Liver (tissue), 9 donors: ENCODE measurements around the gene STAG3. TPM values are rescaled to one million over a fixed set of nuclear protein-coding genes. Genes with fewer than 3 reads are reported as not detected.
"Not testable (repeated sequence)": the region's sequence is repeated elsewhere in the genome, so short reads cannot be mapped to it uniquely, and the experiment has no call there.

Experiments
- DNase-seq: peaks from one replicate; pipeline ENCODE4 v3.0.0-alpha.2; 2017; ENCODE audit warnings: low spot score
- H3K27ac ChIP-seq, 2 donors: one replicate each; pipeline ENCODE4 v1.7.0; 2013; ENCODE audit warnings: inconsistent platforms in 2 of 2, low read length in 2 of 2, control low read depth in 1 of 2, low read depth in 1 of 2, mild to moderate bottlenecking in 1 of 2
- H3K27me3 ChIP-seq, 4 donors: one replicate each; pipeline versions ENCODE4 v1.6.1 to v1.7.0; 2013; ENCODE audit warnings: low read length in 3 of 4, inconsistent platforms in 1 of 4, mild to moderate bottlenecking in 1 of 4, moderate library complexity in 1 of 4; ENCODE audit not compliant: control insufficient read depth in 4 of 4, insufficient read depth in 4 of 4
- H3K36me3 ChIP-seq, 4 donors: one replicate each; pipeline versions ENCODE4 v1.6.1 to v1.7.0; 2013; ENCODE audit warnings: low read length in 3 of 4, mild to moderate bottlenecking in 3 of 4, low read depth in 1 of 4, moderate library complexity in 1 of 4; ENCODE audit not compliant: control insufficient read depth in 4 of 4, insufficient read depth in 3 of 4
- H3K4me1 ChIP-seq, 4 donors: one replicate each; pipeline versions ENCODE4 v1.6.1 to v1.7.0; 2013; ENCODE audit warnings: low read length in 3 of 4, mild to moderate bottlenecking in 3 of 4, moderate library complexity in 1 of 4; ENCODE audit not compliant: control insufficient read depth in 4 of 4, insufficient read depth in 4 of 4
- H3K4me3 ChIP-seq, 3 donors: one replicate each; pipeline versions ENCODE4 v1.6.1 to v1.7.0; 2013; ENCODE audit warnings: low read length in 3 of 3, control low read depth in 1 of 3, low read depth in 1 of 3, mild to moderate bottlenecking in 1 of 3
- H3K9ac ChIP-seq, 2 donors: one replicate each; pipeline ENCODE4 v1.7.0; 2013; ENCODE audit warnings: low read length in 2 of 2, mild to moderate bottlenecking in 2 of 2, moderate library complexity in 2 of 2, control low read depth in 1 of 2, low read depth in 1 of 2
- H3K9me3 ChIP-seq, 4 donors: one replicate each; pipeline versions ENCODE4 v1.6.1 to v1.7.0; 2013; ENCODE audit warnings: low read length in 3 of 4; ENCODE audit not compliant: control insufficient read depth in 4 of 4
- ATF3 ChIP-seq: IDR thresholded peaks from 2 replicates; pipeline ENCODE4 v1.6.1; 2016; ENCODE audit warnings: antibody characterized with exemption
- CTCF ChIP-seq: fragments of 150-350 bp; IDR thresholded peaks from 2 replicates; pipeline ENCODE4 v1.5.1; 2017; ENCODE audit warnings: improper control_type of control experiment, low read depth, low read length; ENCODE audit not compliant: missing input control
- EGR1 ChIP-seq, 2 donors: IDR thresholded peaks; 2 replicates each; pipeline ENCODE4 v1.6.1; 2016 to 2018; ENCODE audit warnings: antibody characterized with exemption in 2 of 2, low read depth in 2 of 2
- FOXA1 ChIP-seq: IDR thresholded peaks from 2 replicates; pipeline ENCODE4 v1.6.1; 2016; ENCODE audit warnings: antibody characterized with exemption
- HNF4A ChIP-seq, 2 donors: conservative IDR thresholded peaks; 2 replicates each; pipeline ENCODE4 v1.6.1; 2016; ENCODE audit warnings: antibody characterized with exemption in 2 of 2, mild to moderate bottlenecking in 2 of 2
- HNF4G ChIP-seq: IDR thresholded peaks from 2 replicates; pipeline ENCODE4 v1.6.1; 2016; ENCODE audit warnings: antibody characterized with exemption
- JUND ChIP-seq, 2 donors: IDR thresholded peaks; 2 replicates each; pipeline ENCODE4 v1.6.1; 2016; ENCODE audit warnings: antibody characterized with exemption in 2 of 2
- NR2F2 ChIP-seq: IDR thresholded peaks from 2 replicates; pipeline ENCODE4 v1.6.1; 2016; ENCODE audit warnings: antibody characterized with exemption
- RAD21 ChIP-seq, 2 donors: IDR thresholded peaks; 2 replicates each; pipeline ENCODE4 v1.6.1; 2016; ENCODE audit warnings: antibody characterized with exemption in 2 of 2, mild to moderate bottlenecking in 2 of 2
- REST ChIP-seq: IDR thresholded peaks from 2 replicates; pipeline ENCODE4 v1.6.1; 2016; ENCODE audit warnings: antibody characterized with exemption, mild to moderate bottlenecking
- RXRA ChIP-seq, 2 donors: IDR thresholded peaks; 2 replicates each; pipeline ENCODE4 v1.6.1; 2017 to 2018; ENCODE audit warnings: antibody characterized with exemption in 2 of 2, mild to moderate bottlenecking in 1 of 2
- SP1 ChIP-seq: IDR thresholded peaks from 2 replicates; pipeline ENCODE4 v1.6.1; 2018; ENCODE audit warnings: antibody characterized with exemption, mild to moderate bottlenecking
- TAF1 ChIP-seq: conservative IDR thresholded peaks from 2 replicates; pipeline ENCODE4 v1.6.1; 2016; ENCODE audit warnings: antibody characterized with exemption, mild to moderate bottlenecking
- YY1 ChIP-seq: IDR thresholded peaks from 2 replicates; pipeline ENCODE4 v1.6.1; 2016; ENCODE audit warnings: antibody characterized with exemption, mild to moderate bottlenecking
- ZBTB33 ChIP-seq: IDR thresholded peaks from 2 replicates; pipeline ENCODE4 v1.6.1; 2016; ENCODE audit warnings: antibody characterized with exemption
- whole genome bisulfite sequencing: extraction: QIAGEN DNeasy Blood & Tissue Kit; methylation state at CpG from one replicate; pipeline ENCODE4 v1.1.7; 2013; 5-methylcytosine and 5-hydroxymethylcytosine counted together
- polyA plus RNA-seq, 2 donors: library from polyadenylated mRNA; stranded (reverse) in 1 of 2; unstranded in 1 of 2; fragments of 200-250 nt in 1 of 2; fragments of >200 nt in 1 of 2; fragmentation: Nextera tagmentation in 1 of 2; extraction: Ambion mirVana in 1 of 2; gene quantifications; one replicate each; pipeline versions ENCODE4 v1.2.1 to v1.2.3, GENCODE V29; 2013 to 2015
- total RNA-seq, 2 donors: library from RNA; depleted of rRNA; stranded (reverse); fragments of >200 nt; gene quantifications; one replicate each; pipeline ENCODE4 v1.2.3, GENCODE V29; 2014
- donor health status: healthy.
- donor health status: healthy.
- donor health status: healthy.
- donor health status: healthy.
- donor health status: healthy.

STAG3 gene
- total and polyA plus RNA-seq, 4 donors, result 0.28 to 7.0 (median 3.2) TPM

GRCh38 chr7:100195222-100195621 lies 17.5 kb downstream of the STAG3 start:
- Histone ChIP-seq H3K4me3 (no peak overlapping the region), H3K9me3 (no peaks in the 10 kb centered on the region), H3K36me3 (no peaks in the 10 kb centered on the region), H3K27me3 (no peaks in the 10 kb centered on the region), H3K9ac (no peak overlapping the region), H3K4me1 (peaks cover 0 to under 1% (median under 1%) of the 10 kb centered on the region in 4 donors), H3K27ac (no peak overlapping the region)
- 81% methylated on average over 2 of the region's 2 CpGs for WGBS
- no peak for DNase-seq
- TF ChIP-seq FOXA1 (no peak), HNF4A (conservative IDR thresholded peaks at IDR 0.05) (no peak), CTCF (no peak), REST (no peak), JUND (IDR thresholded peaks at IDR 0.05) (no peak), ZBTB33 (no peak), YY1 (no peak), SP1 (no peak), RAD21 (IDR thresholded peaks at IDR 0.05) (no peak), NR2F2 (no peak), EGR1 (IDR thresholded peaks at IDR 0.05; ENCODE audit: low read depth in 2 of 2) (no peak), RXRA (IDR thresholded peaks at IDR 0.05) (no peak), ATF3 (no peak), TAF1 (no peak), HNF4G (no peak)

- H3K4me1 ChIP-seq, H3K4me3 ChIP-seq, H3K27me3 ChIP-seq, H3K9me3 ChIP-seq, DNase-seq, H3K9ac ChIP-seq, H3K36me3 ChIP-seq, H3K27ac ChIP-seq: not testable (repeated sequence)
- 98% methylated on average over 6 of the region's 6 CpGs for WGBS
Measured at GRCh38 chr7:100195901-100196322, 18.2 kb downstream of the STAG3 start.
